ENCODE results near the gene BCL2L1.

The BCL2L1 gene

DNA sequence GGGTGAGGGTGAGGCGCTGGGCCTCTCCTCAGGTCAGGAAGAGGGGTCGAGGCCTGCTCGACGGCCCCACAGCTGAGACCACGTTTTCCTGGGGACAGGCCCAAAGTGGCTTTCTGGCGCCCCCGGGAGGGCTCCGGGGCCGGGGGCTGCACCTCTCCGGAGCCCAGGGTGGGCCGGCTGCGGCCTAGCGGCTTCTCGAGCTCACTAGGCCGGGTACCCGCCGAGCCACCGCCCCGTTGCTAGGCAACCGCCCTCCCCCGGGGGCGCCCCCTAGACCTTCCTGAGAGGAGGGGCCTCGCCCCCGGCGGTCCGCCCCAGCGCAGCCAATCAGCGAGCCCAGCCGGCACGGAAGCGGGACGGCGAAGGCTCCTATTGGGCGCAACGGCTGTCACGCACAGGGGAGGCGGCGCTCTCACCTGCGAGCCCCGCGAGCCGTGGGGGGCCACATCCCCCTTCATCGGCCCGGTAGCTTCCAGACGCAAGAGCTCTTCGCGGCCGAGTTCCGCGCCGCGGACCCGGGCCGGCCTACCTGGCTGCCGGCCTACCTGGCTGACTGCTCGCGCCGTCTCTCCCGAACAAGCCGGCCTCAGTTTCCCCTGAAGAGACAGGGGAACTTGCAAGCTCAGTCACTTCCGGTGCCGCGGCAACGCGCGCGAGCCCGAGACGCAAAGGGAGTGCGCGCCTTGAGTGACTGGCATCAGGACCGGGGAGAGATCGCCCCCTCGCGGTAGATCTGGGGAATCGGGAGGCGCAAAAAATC is 831 bp upstream of the BCL2L1 start:
- no peak for FAIRE-seq

DNA sequence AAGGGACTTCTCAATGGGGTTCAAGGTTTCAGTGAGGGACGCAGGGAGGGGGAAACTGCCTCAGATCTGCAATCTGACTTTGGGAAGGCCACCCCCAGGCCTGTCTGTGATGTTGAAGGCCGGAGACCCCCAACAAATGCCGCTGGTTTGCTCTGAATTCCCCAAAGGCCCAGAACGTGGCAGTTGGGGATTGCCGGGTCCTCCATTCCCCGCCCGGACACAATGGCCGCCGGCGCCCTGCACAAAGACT is 326 bp upstream of the BCL2L1 start:
- FAIRE-seq = no peak

DNA sequence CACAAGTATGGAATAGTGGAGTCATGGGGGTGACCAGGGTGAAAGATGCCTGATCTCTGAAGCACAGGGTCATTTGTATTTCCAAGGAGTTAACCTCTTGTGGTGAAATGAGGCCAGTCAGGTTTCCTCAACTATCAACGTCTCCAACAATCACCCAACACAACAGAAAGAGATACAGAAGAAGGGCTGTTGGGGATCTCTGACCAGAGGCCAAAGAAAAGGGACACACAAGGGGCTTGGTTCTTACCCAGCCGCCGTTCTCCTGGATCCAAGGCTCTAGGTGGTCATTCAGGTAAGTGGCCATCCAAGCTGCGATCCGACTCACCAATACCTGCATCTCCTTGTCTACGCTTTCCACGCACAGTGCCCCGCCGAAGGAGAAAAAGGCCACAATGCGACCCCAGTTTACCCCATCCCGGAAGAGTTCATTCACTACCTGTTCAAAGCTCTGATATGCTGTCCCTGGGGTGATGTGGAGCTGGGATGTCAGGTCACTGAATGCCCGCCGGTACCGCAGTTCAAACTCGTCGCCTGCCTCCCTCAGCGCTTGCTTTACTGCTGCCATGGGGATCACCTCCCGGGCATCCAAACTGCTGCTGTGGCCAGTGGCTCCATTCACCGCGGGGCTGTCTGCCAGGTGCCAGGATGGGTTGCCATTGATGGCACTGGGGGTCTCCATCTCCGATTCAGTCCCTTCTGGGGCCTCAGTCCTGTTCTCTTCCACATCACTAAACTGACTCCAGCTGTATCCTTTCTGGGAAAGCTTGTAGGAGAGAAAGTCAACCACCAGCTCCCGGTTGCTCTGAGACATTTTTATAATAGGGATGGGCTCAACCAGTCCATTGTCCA is 1.0 kb downstream of the BCL2L1 start:
- FAIRE-seq = no peak

DNA sequence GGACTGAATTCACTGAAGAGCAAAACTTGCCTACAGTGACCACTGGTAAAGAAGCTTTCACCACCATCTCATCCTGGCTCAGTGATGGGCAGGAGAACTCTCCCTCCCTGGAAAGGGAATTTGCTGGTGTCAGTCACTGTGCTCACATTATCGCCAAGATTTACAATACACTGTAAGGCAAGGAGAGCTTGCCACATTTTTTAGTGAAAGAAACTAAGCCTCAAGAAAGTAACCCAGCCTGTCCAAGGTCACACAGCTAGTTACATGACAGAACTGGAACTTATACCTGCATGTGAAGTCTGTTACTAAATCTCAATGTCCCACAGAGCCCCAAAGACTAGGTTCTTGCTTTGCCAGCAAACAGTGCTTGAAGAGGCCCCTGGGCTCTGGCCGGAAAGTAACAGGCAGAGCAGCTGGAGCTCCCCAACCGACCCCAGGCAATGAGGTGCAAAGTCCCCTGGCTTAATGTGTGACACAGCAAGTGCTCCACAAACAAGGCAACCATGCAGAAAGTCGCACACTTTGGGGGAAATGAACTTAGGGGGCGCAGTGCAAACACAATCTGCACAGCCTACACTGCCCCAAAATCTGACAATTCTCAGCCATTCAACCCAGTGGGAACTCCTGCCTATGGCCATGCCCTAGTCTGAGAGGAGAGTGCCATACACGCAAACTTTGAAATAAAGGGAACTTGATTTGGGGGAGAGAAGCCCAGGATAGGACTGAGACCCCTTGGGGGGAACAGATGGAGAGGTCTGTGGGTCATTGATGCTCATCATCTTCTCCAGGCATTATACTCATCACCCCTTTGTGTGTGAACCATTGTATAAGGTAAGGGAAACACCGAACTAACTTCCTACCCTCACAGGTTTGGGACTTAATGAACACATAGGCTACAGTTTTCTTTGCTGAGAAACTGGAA is 1.9 kb downstream of the BCL2L1 start:
- FAIRE-seq = no peak

DNA sequence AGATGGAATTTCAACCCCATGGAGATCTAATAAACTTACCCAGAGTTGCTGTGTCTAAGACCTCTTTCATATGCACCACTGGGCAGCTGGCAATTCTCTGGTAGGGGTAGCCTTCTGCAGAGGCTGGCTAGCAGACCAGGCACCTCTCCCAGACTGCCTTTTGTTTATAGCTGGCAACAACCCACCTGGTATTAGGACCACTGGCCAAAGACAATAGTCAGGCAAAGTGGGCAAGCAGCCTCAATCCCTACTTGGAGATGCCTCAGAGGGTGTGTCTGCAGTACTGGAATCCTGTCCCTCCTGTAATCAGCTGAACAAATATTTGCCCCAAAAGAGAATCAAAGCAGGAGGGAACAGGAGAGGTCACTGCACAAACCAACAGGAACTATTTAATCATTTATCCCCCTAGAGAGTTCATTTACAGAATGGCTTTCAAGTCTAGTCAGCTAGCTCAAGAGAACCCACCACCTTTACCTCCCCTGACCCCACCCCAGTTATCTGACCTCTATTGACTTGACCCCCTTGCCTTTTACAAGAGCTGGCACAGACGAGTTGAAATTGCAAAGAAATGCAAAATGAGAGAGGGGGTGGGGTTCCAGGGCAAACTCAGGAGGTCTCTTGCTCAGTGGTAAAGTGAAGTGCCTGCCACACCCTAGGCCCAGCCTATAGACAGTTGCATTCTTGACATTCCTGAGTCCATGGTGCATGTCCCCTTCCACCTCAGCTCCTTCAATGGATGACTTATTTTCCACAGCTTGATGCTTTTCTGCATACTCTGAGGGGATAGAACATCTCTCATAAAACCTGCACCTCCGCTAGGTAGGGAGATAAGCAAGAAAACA is 2.8 kb downstream of the BCL2L1 start:
- no peak for FAIRE-seq

DNA sequence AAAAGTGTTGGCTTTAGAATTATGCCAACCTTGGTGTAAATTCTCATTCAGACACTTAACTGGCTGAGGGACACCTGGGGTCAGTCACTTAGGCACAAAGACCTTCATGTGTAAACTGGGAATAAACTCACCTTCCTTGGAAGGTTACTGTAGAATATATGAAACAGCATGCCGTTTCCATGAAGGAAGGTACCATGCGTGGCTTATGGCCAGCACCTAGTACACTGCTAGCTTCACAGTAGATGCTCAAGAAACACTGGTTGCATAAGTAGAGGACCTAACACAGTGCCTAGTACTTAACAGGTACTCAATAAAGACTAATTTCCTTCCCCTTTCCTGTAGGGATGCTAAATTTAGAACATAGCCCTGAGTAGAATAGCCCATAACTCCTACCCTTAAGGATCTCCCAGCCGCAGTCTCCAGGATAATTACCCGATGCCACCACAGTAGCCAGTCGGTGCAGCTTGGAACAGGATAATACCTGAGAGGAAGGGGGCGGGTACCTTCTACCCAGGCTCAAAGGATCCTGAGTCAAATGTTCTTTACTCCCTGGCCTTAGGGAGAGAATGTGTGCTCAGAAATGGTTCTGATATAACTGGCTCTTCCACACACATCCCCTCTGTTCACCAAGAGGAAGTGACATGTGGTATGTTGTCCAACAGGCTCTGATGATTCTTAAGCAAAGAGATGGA is 3.6 kb downstream of the BCL2L1 start:
- FAIRE-seq = no peak

DNA sequence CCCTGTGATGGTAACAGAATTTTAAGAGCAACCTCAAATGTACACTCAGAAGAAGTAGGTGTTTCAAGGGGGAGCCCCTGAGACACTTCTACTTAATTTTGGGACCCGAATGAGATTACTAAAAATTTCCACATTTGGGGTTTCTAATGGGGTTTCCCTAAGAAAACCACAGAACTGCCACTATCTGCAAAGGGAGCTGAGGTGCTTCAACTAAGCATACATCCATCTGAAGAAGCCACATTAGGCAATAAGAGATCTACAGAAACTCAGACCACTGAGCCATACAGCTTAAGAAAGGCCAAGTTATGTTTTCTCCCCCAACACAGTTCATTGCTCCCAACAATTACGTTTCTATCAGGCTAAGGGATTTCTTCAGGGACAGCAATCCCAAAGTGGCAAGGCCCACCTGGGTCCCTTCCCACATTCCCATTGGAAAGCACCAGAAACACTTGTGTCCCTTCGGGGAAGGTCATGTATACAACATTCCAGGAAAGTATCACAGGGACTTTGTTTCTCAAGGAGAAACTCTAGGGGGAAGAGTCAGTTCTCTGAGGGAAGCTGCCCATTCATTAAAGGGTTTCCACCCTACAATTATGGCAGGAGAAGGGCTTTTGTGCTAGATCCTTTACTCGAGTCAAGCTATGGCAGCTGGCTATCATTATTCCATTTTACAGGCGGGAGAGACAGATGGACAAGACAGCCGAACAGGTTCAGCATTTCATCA is 5.0 kb downstream of the BCL2L1 start:
- FAIRE-seq = no peak

DNA sequence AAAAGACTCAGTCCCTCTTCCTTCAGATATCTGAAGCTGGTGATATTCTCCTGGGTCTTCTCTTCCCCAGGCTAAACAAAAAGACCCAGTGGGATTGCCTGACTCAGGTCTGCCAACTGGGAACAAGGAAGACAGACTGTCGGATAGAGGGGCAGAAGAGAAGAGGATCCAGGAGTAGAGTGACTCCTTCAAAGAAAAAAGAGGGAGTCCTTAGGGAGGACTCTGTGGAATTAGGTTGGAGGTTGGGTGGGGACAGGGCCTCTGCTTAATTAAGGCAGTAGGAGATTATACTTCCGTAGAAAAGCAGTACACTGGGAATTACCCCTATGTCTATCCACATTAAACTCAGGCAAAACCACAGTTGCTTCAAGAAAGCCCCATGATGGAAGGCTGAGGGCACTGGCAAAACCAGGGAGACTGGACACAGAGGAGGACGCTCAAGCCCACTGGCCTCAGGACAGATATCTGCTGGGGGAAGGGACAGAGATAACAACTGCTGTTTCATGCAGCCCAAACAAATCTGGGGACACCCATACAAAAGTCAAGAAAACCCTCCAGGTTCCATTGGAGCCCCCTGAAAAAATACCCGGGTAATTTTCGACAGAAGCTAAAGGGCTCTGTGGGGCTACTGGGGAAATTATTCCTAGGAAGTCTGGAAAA is 5.7 kb downstream of the BCL2L1 start:
- FAIRE-seq = no peak

DNA sequence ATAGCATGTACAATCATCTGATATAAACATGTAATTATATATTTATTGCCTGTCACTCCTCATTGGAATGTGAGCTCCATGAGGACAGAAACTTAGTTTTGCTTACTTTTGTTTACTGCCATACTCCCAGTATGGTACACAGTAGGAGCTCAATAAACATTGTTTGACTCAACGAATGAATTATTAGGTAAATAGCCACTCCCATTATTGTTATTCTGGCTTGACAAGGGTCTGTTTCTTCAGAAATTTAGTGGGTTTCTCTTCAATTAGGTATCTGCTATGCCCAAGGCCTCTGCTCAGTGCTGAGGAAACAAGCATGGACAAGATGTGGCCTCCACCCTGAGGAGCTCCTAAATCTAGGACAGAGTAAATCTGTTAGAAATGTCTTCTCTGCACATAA is 6.3 kb downstream of the BCL2L1 start:
- no peak for FAIRE-seq

DNA sequence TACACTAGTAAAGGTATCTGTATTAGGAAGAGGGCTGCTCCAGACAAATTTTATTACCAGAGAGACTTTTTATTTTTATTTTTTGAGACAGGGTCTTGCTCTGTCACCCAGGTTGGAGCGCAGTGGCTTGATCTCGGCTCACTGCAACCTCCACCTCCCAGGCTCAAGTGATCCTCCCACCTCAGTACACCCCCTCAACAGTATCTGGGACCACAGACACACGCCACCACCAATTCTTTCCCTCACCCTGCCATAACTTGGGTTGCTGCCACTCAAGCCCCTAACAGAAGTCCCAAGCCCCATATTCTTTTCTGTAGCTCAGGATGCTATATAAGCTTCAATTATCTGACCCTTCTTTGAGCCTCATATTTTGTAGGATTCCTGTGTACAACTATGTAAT is 6.9 kb downstream of the BCL2L1 start:
- no peak for FAIRE-seq

DNA sequence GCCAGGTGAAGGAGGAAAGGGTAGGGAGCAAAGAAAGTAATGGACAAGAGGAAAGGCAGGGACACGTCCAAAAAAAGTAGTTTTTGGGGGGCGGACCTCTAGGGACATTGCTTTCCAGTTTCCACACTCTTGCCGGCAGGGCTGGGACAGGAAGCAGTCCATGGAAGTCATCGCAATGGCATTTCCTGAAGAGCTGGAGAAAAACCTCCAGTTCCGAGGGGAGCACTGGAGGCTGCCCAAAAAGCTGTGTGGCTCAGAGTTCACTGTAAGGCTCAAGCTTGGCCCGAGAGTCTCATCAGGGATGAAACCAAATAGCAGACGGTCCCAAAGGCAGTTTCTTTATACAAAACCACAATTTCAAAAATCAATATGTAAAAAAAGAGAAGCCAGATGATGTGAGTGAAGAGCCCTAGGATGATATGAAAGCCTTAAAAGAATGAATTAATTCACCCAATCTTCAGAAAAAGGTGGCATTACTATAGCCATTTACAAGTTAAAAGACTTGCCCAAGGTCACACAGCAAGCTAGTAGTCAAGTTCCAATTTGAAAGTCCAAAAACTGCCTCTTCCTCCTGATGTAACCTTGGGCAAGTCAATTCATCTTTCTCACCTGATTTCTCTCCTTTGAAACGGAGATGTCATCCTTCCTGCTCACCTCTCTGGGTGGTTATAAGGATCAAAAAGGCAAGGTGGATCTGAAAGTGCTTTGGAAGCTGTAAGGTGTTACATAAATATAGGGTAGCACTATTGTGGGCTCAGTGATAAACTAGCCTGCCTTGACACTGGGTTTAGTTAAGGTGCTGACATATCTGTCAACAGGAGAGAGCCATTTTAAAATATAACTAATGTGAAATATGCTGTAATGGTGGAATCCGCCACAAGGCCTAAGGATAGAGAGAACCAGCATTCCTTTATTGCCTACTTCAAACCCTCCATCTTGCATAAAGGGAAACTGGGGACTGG is 9.1 kb downstream of the BCL2L1 start:
- no peak for FAIRE-seq

DNA sequence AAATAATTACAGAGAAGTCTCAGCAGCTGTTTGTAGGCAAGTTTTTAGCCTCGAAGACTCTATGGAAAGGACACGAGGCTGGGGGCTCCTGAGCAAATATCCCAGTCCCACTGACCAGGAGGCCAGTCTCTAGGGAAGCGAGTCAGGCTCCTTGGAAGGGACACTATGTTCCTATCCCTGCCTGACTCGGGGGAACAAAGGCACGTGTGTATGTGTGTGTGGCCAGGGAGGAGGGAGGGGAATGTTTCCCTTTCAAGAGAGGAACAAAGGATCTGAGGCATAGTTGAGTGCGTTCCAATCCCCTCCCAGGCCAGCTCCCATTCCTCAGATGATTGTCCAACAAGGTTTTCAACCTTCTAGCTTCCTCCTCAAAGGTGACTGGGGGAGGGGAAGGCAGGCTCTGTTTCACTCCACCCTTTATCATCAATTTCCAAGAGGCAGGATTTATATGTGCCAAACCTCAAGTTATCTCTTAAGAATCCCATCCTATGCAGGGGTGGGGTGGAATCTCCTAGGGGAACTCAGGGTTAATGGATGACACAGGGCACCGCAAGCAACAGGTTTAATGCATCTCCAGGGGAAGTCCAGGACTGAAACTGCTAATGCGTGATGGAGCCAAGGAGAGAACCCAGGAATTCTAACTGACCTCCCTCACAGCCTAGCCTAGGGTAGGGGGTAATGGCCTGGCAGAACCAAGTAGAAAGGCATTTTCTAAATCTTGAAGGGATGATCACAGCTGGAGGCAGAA is 9.9 kb downstream of the BCL2L1 start:
- FAIRE-seq = no peak

DNA sequence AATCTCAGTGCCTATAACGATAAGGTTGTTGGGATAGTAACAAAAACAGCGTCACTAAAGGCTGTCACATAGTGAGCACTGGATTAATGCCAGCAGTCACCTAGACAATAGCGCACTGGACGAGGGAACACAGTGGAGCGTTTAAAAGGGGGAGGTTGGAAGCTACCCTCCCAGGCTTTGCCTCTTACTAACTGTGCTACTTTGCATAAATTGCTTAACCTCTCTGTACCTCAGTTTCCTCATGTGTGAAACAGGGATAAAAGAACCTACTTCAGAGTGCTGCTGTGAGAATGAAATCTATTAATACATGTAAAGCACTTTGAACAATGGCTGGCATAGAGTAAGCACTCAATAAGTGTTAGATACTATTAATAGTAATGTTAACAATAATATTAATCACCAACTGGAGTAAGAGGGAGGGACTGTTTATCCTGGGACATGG is 10.5 kb downstream of the BCL2L1 start:
- FAIRE-seq = no peak

DNA sequence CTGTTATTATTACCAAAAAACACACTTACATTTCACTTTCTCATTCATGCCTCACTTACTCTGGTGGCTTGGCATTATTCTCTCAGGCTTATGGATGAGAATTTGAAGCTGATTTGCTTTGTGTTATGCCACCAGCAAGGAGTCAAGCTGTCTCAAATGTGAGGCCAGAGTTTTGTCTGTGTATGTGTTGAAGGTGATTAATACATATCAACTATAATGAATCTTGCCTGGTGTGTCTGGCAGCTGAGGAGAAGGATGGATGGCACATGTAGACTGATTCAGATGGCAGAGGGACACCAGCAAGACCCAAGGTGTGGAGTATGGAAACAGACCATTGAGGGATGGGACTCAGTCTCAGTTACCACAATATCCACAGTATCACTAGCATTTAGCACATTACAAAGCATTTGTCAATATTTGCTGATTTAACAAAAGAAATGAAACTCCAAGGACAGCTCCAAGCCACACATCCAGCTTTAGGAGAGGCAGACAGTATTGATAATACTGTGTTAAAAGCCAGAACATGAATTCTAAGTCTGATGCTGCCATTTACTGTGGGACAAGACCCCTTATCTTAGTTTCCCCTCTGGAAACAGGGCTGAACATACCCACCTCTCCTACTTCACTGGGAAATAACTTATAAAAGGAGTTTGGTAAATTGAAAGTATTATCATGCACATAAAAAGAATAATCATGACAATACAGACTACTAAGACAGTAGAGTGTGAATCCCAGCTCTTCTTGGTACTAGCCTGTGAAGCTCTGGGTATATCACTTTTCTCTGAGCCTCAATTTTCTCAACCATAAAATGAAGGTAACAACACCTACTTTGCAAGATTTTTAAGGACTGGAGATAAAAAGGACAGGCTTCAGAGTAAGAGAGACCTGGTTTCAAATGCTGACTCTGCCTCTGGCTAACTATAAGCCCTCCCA is 11.2 kb downstream of the BCL2L1 start:
- no peak for FAIRE-seq

DNA sequence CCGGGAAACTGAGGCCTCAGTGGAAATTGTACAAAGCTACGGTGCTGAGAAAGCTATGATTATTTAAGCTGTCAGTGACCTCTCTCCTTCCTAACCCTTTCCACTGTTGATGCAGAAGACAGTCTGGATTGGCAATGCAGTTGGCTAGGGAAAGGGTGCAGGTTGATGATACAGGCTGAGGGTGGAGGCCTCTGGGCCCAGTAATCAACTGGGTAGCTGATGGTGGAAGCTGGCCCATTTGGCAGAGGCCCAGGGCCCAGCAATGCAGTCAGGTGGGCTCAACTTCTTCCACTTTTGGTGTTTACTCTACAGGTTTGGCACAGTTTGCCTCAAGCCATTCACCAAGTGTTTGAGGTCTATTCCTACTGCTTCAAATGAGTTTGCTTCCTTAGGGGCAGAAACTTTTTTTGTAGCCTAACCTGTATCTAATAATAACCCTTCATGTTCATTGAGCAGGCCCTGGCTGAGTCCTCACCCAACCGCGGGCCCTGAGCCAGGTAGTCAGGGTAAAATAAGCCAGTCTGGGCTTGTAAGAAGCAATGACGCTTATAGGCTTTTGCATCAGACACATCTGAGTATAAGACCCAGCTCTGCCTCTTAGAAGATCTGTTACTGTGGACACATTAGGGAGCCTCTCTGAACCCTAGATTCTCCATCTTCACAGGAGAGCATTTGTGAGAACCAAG is 12.1 kb downstream of the BCL2L1 start:
- FAIRE-seq = no peak

DNA sequence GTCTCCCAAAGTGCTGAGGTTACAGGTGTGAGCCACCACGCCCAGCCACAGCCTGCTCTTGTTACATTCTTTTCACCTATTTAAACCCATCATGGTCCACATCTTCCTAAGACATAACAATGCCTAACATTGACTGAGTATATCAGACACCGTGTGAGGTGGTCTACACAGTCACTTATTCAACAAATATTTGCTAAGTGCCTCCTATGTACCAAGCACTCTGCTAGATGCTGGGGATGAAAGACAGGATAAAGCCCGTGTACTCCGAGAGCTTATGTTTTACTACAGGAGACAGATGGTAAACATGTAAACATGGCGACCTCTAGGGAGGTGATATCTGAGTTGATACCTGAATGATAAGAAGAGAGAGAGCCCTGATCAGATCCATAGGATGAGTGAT is 12.7 kb downstream of the BCL2L1 start:
- FAIRE-seq = no peak

All from TTC549 (cell line).